ENCODE data around the gene IFNL1.
"Not testable (repeated sequence)": the region's sequence is repeated elsewhere in the genome, so short reads cannot be mapped to it uniquely, and the experiment has no call there.

Gene IFNL1

DNA sequence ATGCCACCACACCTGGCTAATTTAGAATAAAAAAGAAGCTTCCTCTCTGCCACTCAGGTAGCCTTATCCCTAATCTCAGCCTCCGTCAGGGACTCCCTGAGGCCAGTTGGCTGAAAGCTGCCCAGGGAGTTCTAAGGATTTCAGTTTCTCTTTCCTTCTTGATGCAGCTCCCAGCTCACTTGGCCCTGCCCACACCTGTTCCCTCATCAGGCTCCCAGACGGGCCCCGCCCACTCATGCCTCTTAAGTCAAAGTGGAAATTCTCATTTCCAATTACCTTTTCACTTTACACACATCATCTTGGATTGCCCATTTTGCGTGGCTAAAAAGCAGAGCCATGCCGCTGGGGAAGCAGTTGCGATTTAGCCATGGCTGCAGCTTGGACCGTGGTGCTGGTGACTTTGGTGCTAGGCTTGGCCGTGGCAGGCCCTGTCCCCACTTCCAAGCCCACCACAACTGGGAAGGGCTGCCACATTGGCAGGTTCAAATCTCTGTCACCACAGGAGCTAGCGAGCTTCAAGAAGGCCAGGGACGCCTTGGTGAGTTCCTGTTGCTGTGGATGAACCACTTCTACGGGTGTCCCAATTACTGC lies at the start of gene IFNL1:
IFNL1 (plus strand) TSS at position 353 of the 591 bp plus-strand sequence; CDS start at position 368, 15 bp downstream.
- no peak for DNase-seq

DNA sequence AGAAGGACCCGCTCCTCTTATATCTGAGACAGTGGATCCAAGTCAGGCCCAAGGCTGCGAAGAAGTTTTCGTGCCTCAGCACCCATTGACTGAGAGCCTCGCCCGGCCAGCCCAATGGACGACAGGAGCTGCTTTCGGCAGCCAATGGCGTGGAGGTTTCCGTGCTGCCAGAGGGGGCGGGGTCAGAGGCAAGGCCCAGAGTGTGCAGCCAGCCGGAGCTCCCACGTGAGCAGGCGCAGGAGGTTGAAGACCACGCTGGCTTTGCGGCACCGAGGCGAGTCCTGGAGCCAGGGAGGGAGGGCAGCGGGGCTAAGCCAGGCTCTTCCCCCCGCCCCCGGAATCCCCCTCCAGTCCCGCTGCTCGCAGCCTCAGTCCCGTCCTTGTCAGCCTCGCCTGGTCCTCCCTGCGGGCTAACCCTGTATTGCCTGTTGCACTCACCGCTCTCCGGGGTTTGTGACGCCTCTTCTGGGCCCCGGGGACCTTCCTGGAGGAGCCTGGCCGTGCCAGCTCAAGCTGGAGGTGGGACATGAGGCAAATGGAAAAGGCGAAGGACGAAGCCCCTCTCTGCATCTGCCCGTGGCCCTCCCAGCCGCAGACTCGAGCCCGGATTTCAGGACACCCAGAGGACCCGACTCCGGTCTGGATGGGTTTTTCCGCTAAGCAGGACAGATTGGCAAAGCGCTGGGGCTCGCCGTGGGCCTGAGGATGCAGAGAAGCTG lies 49.1 kb upstream of the IFNL1 start:
- DNase-seq, result peak; percentile 32

DNA sequence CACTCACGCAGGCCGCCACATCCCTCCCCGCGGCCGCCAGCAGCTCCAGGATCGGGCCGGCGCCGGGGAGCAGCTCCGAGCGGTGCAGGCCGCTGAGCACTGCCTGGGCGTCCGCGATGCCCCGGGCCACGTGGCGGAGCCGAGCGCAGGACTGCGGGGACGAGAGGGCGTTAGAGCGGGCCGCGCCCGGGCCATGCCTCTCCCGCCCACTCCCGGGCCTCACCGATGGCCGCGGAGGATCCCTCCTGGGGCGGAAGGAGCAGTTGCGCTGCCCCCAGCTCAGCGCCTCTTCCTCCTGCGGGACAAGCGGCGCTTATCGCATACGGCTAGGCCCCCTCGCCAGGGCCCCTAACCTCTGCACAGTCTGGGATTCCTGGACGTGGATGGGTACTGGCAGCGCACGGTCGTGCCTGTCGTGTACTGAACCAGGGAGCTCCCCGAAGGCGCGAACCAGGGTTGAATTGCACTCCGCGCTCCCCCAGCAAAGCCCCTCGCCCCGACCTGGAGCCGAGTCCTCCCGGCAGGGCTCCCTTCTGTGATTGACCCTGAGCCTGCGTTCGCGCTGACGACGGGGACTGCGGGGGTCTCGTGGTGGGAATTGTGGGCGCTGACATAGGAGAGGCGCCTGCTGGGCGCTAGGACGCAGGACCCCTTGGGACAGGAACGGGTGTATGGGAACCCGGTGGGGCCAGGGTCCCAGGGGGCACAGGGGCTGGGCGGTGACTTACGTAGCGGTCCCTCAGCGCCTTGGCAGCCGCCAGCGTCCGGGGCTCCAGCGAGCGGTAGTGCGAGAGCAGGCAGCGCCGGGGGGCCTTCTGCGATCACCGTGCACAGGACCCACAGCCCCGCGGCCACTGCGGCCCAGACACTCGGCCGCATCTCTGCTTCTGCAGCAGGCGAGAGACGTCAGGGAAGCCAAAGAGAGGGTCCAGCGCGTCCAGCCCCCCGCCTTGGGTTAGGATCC lies 48.2 kb upstream of the IFNL1 start:
- no peak for DNase-seq

DNA sequence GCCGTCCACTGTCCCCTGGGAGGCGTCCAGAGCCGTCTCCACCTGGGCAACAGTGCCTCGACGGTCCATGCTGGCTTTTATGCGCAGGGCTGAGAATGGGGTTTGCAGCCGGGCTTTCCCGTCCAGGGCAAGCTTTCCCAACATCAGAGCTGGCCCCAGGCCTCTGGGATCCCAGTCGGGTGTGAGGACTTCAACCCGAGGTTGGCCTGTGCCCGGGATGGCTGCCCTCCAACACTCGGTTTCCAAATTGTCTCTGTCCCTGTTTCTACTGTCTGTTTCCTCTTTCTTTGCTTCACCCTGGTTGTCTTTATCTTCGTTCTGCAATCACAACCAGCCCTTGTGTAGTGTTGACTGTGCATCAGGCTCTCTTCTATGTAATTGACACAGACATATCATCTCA lies 47.4 kb upstream of the IFNL1 start, which contains the start of gene IFNL4:
IFNL4 (minus strand) TSS at position 51 of the 400 bp plus-strand sequence.
- DNase-seq, result no peak

GRCh38 chr19:39251081-39251480 lies 45.1 kb upstream of the IFNL1 start:
- DNase-seq, result no peak

- no peak for DNase-seq
These were observed 44.4 kb upstream of the IFNL1 start for GRCh38 chr19:39251846-39252245.

DNA sequence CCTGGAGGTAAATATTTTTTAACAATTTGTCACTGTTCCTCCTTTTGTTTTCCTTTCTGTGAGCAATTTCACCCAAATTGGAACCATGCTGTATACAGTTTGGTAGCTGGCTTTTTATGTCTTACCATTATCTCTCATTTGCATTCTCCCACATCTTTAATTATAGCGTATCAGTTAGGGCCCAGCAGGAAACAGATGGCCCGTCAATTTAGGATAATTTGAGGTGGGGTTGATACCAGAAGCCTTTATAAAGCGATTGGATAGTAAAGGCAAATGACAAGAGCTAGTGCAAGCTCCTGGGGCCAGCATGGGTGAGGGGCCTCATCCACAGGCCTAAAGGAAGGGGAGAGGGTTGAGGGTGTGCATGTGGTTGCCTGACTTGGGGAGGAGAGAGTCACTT lies 43.7 kb upstream of the IFNL1 start:
- DNase-seq, result no peak

DNA sequence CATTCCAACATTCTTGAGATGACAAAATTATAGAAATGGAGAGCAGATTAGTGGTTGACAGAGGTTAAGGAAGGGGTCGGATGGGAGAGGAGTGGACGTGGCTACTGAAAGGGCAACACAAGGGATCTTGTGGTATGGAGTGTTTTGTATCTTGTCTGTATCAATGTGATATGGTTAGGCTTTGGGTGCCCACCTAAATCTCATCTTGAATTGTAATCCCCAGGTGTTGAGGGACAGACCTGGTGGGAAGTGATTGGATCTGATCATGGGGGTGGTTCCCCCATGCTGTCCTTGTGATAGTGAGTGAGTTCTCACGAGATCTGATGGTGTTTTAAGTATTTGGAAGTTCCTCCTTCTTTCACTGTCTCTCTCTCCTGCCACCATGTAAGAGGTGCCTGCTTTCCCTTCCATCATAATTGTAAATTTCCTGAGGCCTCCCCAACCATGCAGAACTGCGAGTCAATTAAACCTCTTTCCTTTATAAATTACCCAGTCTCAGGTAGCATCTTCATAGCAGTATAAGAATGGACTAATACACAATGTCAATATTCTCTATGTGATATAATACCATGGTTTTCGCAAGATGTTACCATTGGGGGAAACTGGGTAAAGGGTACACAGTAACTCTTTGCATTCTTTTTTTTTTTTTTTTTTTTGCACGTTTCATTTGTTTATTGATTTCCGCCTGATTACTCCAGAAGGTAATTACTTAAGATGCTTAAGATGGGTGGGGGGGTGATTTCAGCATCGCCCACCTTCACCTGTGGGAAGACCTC lies 42.6 kb upstream of the IFNL1 start:
- no peak for DNase-seq

- no peak for DNase-seq
These were observed 41.5 kb upstream of the IFNL1 start for GRCh38 chr19:39254531-39255345.

GRCh38 chr19:39257227-39257626 lies 39.0 kb upstream of the IFNL1 start:
- no peak for DNase-seq

- no peak for DNase-seq
These were observed 34.5 kb upstream of the IFNL1 start for GRCh38 chr19:39261704-39262103.

DNA sequence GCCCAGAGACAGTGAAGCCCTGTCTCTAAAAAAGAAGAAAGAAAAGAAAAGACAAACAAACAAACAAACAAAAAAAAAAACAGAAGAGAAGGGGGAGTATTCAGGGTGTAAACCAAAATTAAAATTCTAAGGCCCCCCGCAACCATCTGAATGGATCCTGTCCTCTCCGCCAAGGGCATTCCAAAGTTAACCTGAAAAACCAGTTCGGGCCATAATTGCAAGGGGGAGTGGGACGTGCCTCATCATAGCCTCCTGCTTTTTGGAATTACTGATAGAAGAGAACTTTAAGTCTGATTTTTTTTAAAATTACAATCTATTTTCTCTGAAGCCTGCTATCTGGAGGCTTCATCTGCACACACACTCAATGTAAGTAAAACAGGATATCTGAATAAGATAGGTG lies 33.7 kb upstream of the IFNL1 start:
- DNase-seq, result no peak

- no peak for DNase-seq
These were observed 32.3 kb upstream of the IFNL1 start for GRCh38 chr19:39263912-39264305.

GRCh38 chr19:39264306-39265290 lies 31.6 kb upstream of the IFNL1 start:
- DNase-seq, result no peak

GRCh38 chr19:39265321-39265916 lies 30.8 kb upstream of the IFNL1 start:
- DNase-seq, result no peak

GRCh38 chr19:39268085-39268484 lies 28.1 kb upstream of the IFNL1 start, which contains the start of gene IFNL2:
IFNL2 (plus strand) TSS chr19:39268396; CDS start chr19:39268569, 173 bp downstream.
- DNase-seq, result not testable (repeated sequence)

DNA sequence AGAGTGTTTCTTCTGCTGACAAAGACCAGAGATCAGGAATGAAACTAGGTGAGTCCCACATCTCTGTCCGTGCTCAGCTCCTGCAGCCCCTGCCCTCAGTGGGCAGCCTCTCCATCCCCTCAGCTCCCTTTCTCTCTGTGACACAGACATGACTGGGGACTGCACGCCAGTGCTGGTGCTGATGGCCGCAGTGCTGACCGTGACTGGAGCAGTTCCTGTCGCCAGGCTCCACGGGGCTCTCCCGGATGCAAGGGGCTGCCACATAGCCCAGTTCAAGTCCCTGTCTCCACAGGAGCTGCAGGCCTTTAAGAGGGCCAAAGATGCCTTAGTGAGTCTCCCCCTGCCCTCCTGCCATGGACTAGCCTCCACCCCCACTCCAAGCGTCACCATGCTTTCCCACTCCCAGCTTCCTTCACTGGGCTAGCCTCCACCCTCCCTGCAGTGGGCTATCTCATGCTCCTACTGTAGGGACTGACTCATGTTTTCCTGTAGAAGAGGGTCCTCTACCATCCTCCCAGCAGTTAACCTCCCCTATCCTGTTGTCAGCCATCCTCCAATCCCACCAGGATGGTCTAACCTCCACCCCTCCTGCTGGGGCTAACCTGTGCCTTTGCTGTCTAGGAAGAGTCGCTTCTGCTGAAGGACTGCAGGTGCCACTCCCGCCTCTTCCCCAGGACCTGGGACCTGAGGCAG lies 27.5 kb upstream of the IFNL1 start:
- not testable (repeated sequence) for DNase-seq

GRCh38 chr19:39269369-39269768 lies 26.8 kb upstream of the IFNL1 start:
- DNase-seq, result not testable (repeated sequence)
